ENCODE results near the gene BIN1.

Gene BIN1

GRCh38 chr2:127003070-127003800 lies 103.7 kb downstream of the BIN1 start:
- no peak for DNase-seq (ENCODE audit: low read depth in 3 of 3, low spot score in 1 of 3)

- no peak for DNase-seq (ENCODE audit: low read depth in 3 of 3, low spot score in 1 of 3)
Observed at GRCh38 chr2:127001751-127002150, 105.2 kb downstream of the BIN1 start.

- DNase-seq (ENCODE audit: low read depth in 3 of 3, low spot score in 1 of 3): no peak
Observed at GRCh38 chr2:127000937-127001336, 106.0 kb downstream of the BIN1 start.

- no peak for DNase-seq (ENCODE audit: low read depth in 3 of 3, low spot score in 1 of 3)
Observed at GRCh38 chr2:127000194-127000593, 106.8 kb downstream of the BIN1 start.

- no peak for DNase-seq (ENCODE audit: low read depth in 3 of 3, low spot score in 1 of 3)
Observed at GRCh38 chr2:126999106-126999756, 107.7 kb downstream of the BIN1 start.

- no peak for DNase-seq (ENCODE audit: low read depth in 3 of 3, low spot score in 1 of 3)
Observed at GRCh38 chr2:126998486-126998885, 108.5 kb downstream of the BIN1 start.

All from stimulated activated CD4-positive, alpha-beta T cell treated with anti-CD3 and anti-CD28 coated beads, TNF-alpha, amount 100 ng/mL, for 1 hour (primary cell).